Muscle of leg (tissue), 11 donors: ENCODE measurements around the gene ZNF385A. TPM values are rescaled to one million over a fixed set of nuclear protein-coding genes. Genes with fewer than 3 reads are reported as not detected.

ENCODE experiments used
- DNase-seq: peaks from one replicate; pipeline ENCODE4 v3.0.0; 2013
- H3K27ac ChIP-seq: one replicate; pipeline ENCODE4 v1.5.1; 2013; ENCODE audit warnings: mild to moderate bottlenecking, low read length, control low read depth
- H3K27me3 ChIP-seq: one replicate; pipeline ENCODE4 v1.6.1; 2013; ENCODE audit warnings: low read length; ENCODE audit not compliant: control insufficient read depth, insufficient read depth
- H3K36me3 ChIP-seq: one replicate; pipeline ENCODE4 v1.6.1; 2013; ENCODE audit warnings: low read length; ENCODE audit not compliant: control insufficient read depth, insufficient read depth
- H3K4me1 ChIP-seq: one replicate; pipeline ENCODE4 v1.6.1; 2013; ENCODE audit warnings: low read length; ENCODE audit not compliant: control insufficient read depth, insufficient read depth
- H3K4me3 ChIP-seq: one replicate; pipeline ENCODE4 v1.5.1; 2013; ENCODE audit warnings: low read length, control low read depth
- H3K9me3 ChIP-seq: replicated peaks from 2 replicates; pipeline ENCODE4 v1.6.1; 2013; ENCODE audit warnings: low read depth, low read length; ENCODE audit not compliant: control insufficient read depth
- WGBS: methylation state at CpG from one replicate; pipeline ENCODE4 v1.1.5; 2013; ENCODE audit warnings: missing lambda C conversion rate; ENCODE audit not compliant: insufficient coverage; 5-methylcytosine and 5-hydroxymethylcytosine counted together
- polyA plus RNA-seq, 8 donors: library from polyadenylated mRNA; unstranded; fragments of 120-200 nt; gene quantifications; one replicate each; pipeline versions ENCODE4 v1.2.1 to v1.2.3, GENCODE V29; 2013; ENCODE audit warnings: inconsistent platforms in 1 of 8, low replicate concordance in 1 of 8; ENCODE audit not compliant: insufficient read length in 8 of 8, insufficient read depth in 1 of 8
- total RNA-seq: library from RNA; stranded (reverse); fragments of 120-200 nt; gene quantifications from one replicate; pipeline ENCODE4 v1.2.4, GENCODE V29; 2013

ZNF385A gene
- total and polyA plus RNA-seq, 9 donors: 2.7 to 23.8 (median 13.0) TPM

GRCh38 chr12:54393207-54393609 is 8.7 kb upstream of the ZNF385A start:
- Histone ChIP-seq H3K4me1 (peaks cover 52% of the 10 kb centered on the region), H3K27me3 (no peaks in the 10 kb centered on the region), H3K9me3 (no peaks in the 10 kb centered on the region), H3K4me3 (no peak overlapping the region), H3K27ac (peak overlapping the region; percentile 29), H3K36me3 (peaks cover 36% of the 10 kb centered on the region)
- DNase-seq: no peak
- WGBS: 64% methylated on average over 2 of the region's 6 CpGs

- peaks cover 57% of the 10 kb centered on the region for H3K4me1 ChIP-seq
- H3K36me3 ChIP-seq: peaks cover 32% of the 10 kb centered on the region
- DNase-seq: no peak
- WGBS: 85% methylated on average over 8 of the region's 8 CpGs
- no peaks in the 10 kb centered on the region for H3K9me3 ChIP-seq
- H3K27me3 ChIP-seq: no peaks in the 10 kb centered on the region
- H3K4me3 ChIP-seq: no peak overlapping the region
- H3K27ac ChIP-seq: peak overlapping the region; percentile 29
Observed at GRCh38 chr12:54392485-54393206, 8.1 kb upstream of the ZNF385A start.

DNA sequence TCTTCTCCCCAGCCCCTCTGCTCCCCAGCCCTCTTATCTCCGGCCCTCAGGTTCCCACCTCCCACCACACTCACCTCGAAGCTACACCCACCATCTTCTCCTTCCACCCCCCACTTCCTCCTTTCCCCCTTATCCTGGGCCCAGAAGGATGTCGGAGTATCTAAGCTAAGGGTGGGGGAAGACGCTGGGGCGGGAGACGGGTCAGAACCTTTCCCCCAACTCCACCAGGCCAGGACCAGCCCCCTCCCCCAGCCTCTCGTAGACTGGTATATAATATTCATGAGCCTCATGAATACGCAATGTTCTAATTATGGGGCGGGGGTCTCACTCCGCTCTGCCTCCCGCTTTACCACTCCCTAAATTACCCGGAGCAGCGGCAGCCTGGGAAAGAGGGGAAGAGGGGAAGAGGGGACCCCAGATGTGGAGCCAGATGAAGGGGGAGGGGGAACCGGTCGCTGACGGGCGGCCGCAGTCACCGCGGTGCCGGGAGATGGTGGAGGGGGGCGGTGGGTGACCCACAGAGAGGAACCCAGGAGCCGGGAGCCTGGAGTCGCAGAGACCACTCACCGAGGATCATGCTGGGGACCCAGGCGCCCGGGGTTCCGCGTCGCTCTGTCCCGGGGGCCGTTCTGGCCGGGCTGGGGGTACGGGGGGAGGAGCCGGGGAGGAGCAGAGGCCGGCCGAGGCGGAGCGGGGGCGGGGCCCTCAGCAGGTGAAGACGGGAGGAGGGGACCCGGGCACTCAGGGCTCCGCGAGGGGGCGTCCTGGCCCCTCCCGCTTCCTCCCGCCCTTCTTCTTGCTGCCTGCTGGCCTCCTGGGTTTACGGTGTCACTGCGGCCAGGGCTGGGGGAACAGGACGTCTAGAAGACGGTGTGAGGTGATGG is 6.4 kb upstream of the ZNF385A start:
- peaks cover 71% of the 10 kb centered on the region for H3K4me1 ChIP-seq
- H3K36me3 ChIP-seq: peaks cover 15% of the 10 kb centered on the region
- no peak for DNase-seq
- no peaks in the 10 kb centered on the region for H3K9me3 ChIP-seq
- H3K27ac ChIP-seq: no peak overlapping the region
- H3K4me3 ChIP-seq: peak overlapping the region; percentile 21
- WGBS: 1% methylated on average over 36 of the region's 51 CpGs
- no peaks in the 10 kb centered on the region for H3K27me3 ChIP-seq

DNA sequence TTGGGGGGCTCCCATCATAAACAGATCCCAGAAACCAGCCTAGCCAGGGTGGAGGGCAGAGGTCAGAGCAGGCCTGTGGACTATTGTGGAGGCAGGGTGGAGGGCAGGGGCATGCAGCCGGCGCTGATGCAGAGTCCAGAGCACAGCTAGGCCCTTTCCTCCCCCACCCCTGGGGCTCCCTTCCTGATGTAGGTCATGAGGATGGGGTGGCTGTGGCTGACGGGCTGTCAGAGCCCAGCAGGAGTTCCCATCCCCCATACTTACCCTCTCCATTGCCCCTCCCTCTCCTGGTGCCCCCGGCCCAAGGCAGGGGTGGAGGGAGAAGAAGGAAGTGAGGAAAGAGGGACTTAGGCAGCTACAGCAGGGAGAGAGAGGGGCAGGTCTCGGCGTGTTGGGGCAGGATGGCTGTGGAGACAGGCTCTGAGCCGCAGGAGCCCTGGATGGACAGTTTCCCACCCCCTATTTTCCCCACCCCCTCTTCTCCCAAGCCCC is 5.7 kb upstream of the ZNF385A start:
- Histone ChIP-seq H3K27me3 (no peaks in the 10 kb centered on the region), H3K4me1 (peaks cover 73% of the 10 kb centered on the region), H3K9me3 (no peaks in the 10 kb centered on the region), H3K36me3 (peaks cover 9% of the 10 kb centered on the region), H3K4me3 (no peak overlapping the region), H3K27ac (no peak overlapping the region)
- DNase-seq: no peak
- WGBS: no CpG with 5 or more reads among the region's 7 CpGs

DNA sequence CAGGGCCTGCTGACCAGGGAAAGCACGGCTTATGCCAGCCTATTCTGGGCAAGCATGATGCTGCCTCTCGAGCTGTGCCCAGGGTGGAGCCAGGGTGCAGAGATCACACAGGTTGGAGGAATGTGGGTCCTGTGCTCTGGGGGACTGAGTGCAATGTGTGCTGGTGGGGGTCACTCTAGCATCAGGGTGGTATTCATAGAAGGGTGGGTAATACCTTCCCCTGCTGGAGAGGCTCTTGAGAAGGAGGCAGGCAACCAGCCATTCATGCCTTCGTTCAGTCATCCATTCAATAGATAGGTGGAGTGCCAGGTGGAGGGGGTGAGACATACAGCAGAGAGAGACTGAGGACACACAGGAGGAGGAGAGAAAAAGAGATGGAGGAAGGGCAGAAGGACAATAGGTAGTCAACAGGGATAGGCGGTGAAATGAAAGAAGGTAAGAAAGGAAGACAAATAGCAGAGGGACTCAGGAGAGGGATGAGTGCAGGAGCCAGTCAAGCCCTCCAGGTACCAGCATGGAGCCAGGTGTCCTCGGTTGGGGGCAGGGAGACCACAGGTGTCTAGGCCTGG is 5.2 kb upstream of the ZNF385A start:
- Histone ChIP-seq H3K36me3 (peaks cover 3% of the 10 kb centered on the region), H3K4me1 (peaks cover 78% of the 10 kb centered on the region), H3K4me3 (no peak overlapping the region), H3K27me3 (no peaks in the 10 kb centered on the region), H3K9me3 (no peaks in the 10 kb centered on the region), H3K27ac (no peak overlapping the region)
- 76% methylated on average over 5 of the region's 5 CpGs for WGBS
- no peak for DNase-seq

GRCh38 chr12:54389134-54389508 is 4.6 kb upstream of the ZNF385A start:
- WGBS: 70% methylated on average over 2 of the region's 3 CpGs
- no peaks in the 10 kb centered on the region for H3K9me3 ChIP-seq
- DNase-seq: no peak
- H3K4me1 ChIP-seq: peaks cover 80% of the 10 kb centered on the region
- H3K27me3 ChIP-seq: no peaks in the 10 kb centered on the region
- H3K36me3 ChIP-seq: peaks cover 3% of the 10 kb centered on the region
- no peak overlapping the region for H3K27ac ChIP-seq
- no peak overlapping the region for H3K4me3 ChIP-seq

GRCh38 chr12:54388237-54389133 is 4.0 kb upstream of the ZNF385A start:
- Histone ChIP-seq H3K36me3 (peaks cover 3% of the 10 kb centered on the region), H3K4me1 (peaks cover 74% of the 10 kb centered on the region), H3K27ac (no peak overlapping the region), H3K4me3 (no peak overlapping the region), H3K9me3 (no peaks in the 10 kb centered on the region), H3K27me3 (no peaks in the 10 kb centered on the region)
- no CpG with 5 or more reads among the region's 4 CpGs for WGBS
- no peak for DNase-seq

GRCh38 chr12:54387114-54387467 is 2.6 kb upstream of the ZNF385A start:
- no peaks in the 10 kb centered on the region for H3K9me3 ChIP-seq
- WGBS: 75% methylated on average over 2 of the region's 3 CpGs
- H3K27me3 ChIP-seq: no peaks in the 10 kb centered on the region
- no peak for DNase-seq
- peak overlapping the region; percentile 1 for H3K27ac ChIP-seq
- H3K4me3 ChIP-seq: no peak overlapping the region
- peaks cover 62% of the 10 kb centered on the region for H3K4me1 ChIP-seq
- H3K36me3 ChIP-seq: no peaks in the 10 kb centered on the region

GRCh38 chr12:54386403-54387113 is 2.0 kb upstream of the ZNF385A start:
- no peak overlapping the region for H3K4me3 ChIP-seq
- H3K27ac ChIP-seq: peak overlapping the region; percentile 29
- H3K27me3 ChIP-seq: no peaks in the 10 kb centered on the region
- no peaks in the 10 kb centered on the region for H3K36me3 ChIP-seq
- WGBS: 55% methylated on average over 2 of the region's 3 CpGs
- H3K4me1 ChIP-seq: peaks cover 58% of the 10 kb centered on the region
- DNase-seq: no peak
- H3K9me3 ChIP-seq: no peaks in the 10 kb centered on the region
